Stomach (tissue), 9 donors: Measurements from ENCODE around the gene TINCR. TPM values are rescaled to one million over a fixed set of nuclear protein-coding genes. Genes with fewer than 3 reads are reported as not detected.

ENCODE experiments used
- DNase-seq, 2 donors: peaks; one replicate each; pipeline versions ENCODE4 v3.0.0 to v3.0.0-alpha.2; 2013 to 2019
- H3K27ac ChIP-seq, 5 donors: fragments of 200-600 bp in 4 of 5; sonication (generic) in 4 of 5; one replicate each; pipeline ENCODE4 v1.5.1; 2013 to 2019; ENCODE audit warnings: mild to moderate bottlenecking in 1 of 5, moderate library complexity in 1 of 5
- H3K27me3 ChIP-seq, 3 donors: fragments of 200-600 bp; sonication (generic); one replicate each; pipeline ENCODE4 v1.5.1; 2017 to 2019; ENCODE audit warnings: mixed run types in 1 of 3
- H3K36me3 ChIP-seq, 4 donors: fragments of 200-600 bp; sonication (generic); 1 replicate in 3 of 4; 2 replicates in 1 of 4; pipeline ENCODE4 v1.5.1; 2016 to 2019
- H3K4me1 ChIP-seq, 4 donors: fragments of 200-600 bp; sonication (generic); one replicate each; pipeline ENCODE4 v1.5.1; 2016 to 2019
- H3K4me3 ChIP-seq, 4 donors: fragments of 200-600 bp; sonication (generic) in 3 of 4; one replicate each; pipeline ENCODE4 v1.5.1; 2016 to 2019; ENCODE audit warnings: mild to moderate bottlenecking in 1 of 4
- H3K9me3 ChIP-seq, 4 donors: fragments of 200-600 bp; sonication (generic); one replicate each; pipeline ENCODE4 v1.5.1; 2016 to 2019
- CTCF ChIP-seq, 7 experiments: fragments of 450-650 bp in 4 of 7; fragments of 200-600 bp in 3 of 7; sonication (generic) in 3 of 7; IDR thresholded peaks; one replicate each; pipeline ENCODE4 v1.5.1; 2016 to 2019; ENCODE audit warnings: antibody characterized with exemption in 7 of 7, control low read depth in 2 of 7, mild to moderate bottlenecking in 1 of 7
- EP300 ChIP-seq: sonication (generic); formaldehyde crosslinking; IDR thresholded peaks from one replicate; pipeline ENCODE4 v1.6.1; 2017; ENCODE audit warnings: antibody characterized with exemption
- POLR2A ChIP-seq, 4 donors: fragments of 450-650 bp; IDR thresholded peaks; one replicate each; pipeline ENCODE4 v1.6.1; 2016; ENCODE audit warnings: antibody characterized with exemption in 4 of 4, control low read depth in 2 of 4, mild to moderate bottlenecking in 1 of 4, moderate library complexity in 1 of 4
- POLR2AphosphoS5 ChIP-seq, 3 donors: sonication (generic); formaldehyde crosslinking; IDR thresholded peaks; one replicate each; pipeline ENCODE4 v1.6.1; 2016; ENCODE audit warnings: antibody characterized with exemption in 3 of 3
- WGBS, 5 donors: extraction: QIAGEN DNeasy Blood & Tissue Kit in 3 of 5; methylation state at CpG; one replicate each; pipeline versions ENCODE4 v1.1.5 to v1.1.7; 2013 to 2018; 5-methylcytosine and 5-hydroxymethylcytosine counted together
- intact Hi-C: fragments of 100-400 bp; cut with DNase I; formaldehyde crosslinking; loops from one replicate; pipeline ENCODE4 v1.15.1; 2023; ENCODE audit warnings: low total_unique reads
- polyA plus RNA-seq, 3 donors: library from polyadenylated mRNA; stranded (reverse); fragments of 200-250 nt; gene quantifications; one replicate each; pipeline ENCODE4 v1.2.3, GENCODE V29; 2013
- total RNA-seq, 5 donors: library from RNA; depleted of rRNA; stranded (reverse); fragments of >200 nt; gene quantifications; one replicate each; pipeline versions ENCODE4 v1.1.0 to v1.2.3, GENCODE V29; 2014 to 2016
- donor health status: healthy with polysubstance abuse.
- donor health status: Bipolar disorder and iron deficiency.
- donor health status: healthy.

The TINCR gene
- total and polyA plus RNA-seq, 8 donors: 0.15 to 14.2 (median 0.19) TPM; not detected in 4

DNA sequence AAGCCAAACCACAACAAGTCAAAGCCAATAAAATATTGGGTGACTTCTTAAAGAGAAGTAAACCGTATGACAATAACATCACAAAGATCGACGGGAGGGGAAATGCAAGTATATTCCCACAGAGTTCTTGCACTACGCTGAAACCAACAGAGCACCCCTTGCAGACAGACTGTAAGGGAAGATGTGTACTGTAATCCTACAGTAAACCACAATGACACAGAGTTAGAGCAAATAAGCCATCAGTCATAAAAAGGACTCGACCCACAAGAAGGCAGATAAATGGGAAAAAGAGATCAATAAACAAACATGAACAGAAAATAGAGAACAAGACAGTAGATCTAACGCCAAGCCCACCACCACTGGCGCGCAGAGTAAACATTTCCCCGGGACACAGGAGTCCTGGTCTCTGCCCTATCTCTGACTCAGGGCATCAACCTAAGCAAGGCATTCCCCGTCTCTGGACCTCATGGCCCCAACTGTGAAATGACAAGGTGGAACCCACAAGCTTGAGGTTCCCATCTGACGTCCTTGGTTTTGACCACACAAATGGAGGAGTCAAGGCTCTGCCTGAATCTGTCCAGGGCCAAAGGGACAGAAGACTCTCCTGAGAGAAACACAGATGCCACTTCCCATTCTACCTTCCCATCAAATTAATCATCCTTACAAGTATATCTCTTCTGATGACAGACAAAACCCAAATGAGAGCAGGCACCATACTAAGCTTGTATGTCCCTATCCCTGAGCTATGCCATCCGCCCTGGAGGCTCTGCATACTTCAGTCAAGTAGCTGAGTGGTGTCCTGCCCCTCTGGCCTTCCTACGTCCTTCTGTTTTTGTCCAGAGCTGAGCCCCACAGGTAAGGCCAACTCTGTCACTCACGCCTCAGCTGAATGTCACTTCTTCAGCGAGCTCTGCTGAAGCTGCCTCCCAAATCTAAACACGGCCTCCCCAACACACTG lies 39.8 kb upstream of the TINCR start:
- intact Hi-C loops: no loop called here
- WGBS, 5 donors: 86 to 92% (median 90%) methylated on average over 16 of the region's 16 CpGs
- no peak for DNase-seq
- H3K27me3 ChIP-seq: no peaks in the 10 kb centered on the region
- no peaks in the 10 kb centered on the region for H3K4me1 ChIP-seq
- no peak overlapping the region for H3K4me3 ChIP-seq
- H3K9me3 ChIP-seq: no peaks in the 10 kb centered on the region
- TF ChIP-seq POLR2AphosphoS5 (IDR thresholded peaks at IDR 0.05) (no peak), POLR2A (IDR thresholded peaks at IDR 0.05) (no peak), EP300 (no peak), CTCF (IDR thresholded peaks at IDR 0.05) (no peak)
- H3K36me3 ChIP-seq: peaks cover 81 to 93% (median 93%) of the 10 kb centered on the region in 4 donors
- no peak overlapping the region for H3K27ac ChIP-seq

- TF ChIP-seq POLR2A (IDR thresholded peaks at IDR 0.05) (no peak), CTCF (IDR thresholded peaks at IDR 0.05) (no peak), POLR2AphosphoS5 (IDR thresholded peaks at IDR 0.05) (no peak), EP300 (no peak)
- intact Hi-C loops: no loop called here
- Histone ChIP-seq H3K4me1 (no peaks in the 10 kb centered on the region), H3K27me3 (no peaks in the 10 kb centered on the region), H3K9me3 (no peaks in the 10 kb centered on the region), H3K27ac (no peak overlapping the region), H3K4me3 (no peak overlapping the region), H3K36me3 (peaks cover 89 to 100% (median 100%) of the 10 kb centered on the region in 4 donors)
- WGBS, 5 donors: 81 to 92% (median 89%) methylated on average over 3 of the region's 3 CpGs
- DNase-seq: no peak
These were observed 37.6 kb upstream of the TINCR start for GRCh38 chr19:5605362-5605761.

GRCh38 chr19:5603626-5604025 lies 35.9 kb upstream of the TINCR start:
- WGBS, 5 donors: 75 to 90% (median 87%) methylated on average over 5 of the region's 5 CpGs
- H3K36me3 ChIP-seq: peaks cover 90 to 100% (median 100%) of the 10 kb centered on the region in 4 donors

DNA sequence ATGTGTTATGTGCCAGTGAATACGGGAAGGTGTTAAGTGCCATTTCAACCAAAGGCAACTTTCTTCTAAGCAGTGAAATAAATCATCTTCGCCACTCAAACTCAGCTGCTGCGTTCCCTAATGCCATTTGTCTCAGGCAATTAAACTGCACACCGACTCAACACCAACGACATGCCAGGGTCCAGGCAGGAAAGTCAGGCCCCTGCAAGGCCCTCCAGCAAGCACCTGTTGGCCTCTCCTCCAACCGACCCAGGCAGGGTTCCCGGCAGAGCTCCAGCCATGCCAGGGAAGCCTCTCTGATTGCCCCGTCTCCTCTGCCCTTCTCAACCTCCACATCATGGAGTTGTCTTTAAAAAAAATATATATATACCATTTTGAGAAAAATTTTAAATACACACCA lies 33.0 kb upstream of the TINCR start:
- H3K4me3 ChIP-seq: no peak overlapping the region
- no peaks in the 10 kb centered on the region for H3K9me3 ChIP-seq
- TF ChIP-seq POLR2A (IDR thresholded peaks at IDR 0.05): no peak
- TF ChIP-seq POLR2AphosphoS5 (IDR thresholded peaks at IDR 0.05): no peak
- TF ChIP-seq EP300: no peak
- no peak for TF ChIP-seq CTCF (IDR thresholded peaks at IDR 0.05)
- 86 to 93% (median 90%) methylated on average over 8 of the region's 8 CpGs for WGBS, 5 donors
- DNase-seq: no peak
- no peaks in the 10 kb centered on the region for H3K4me1 ChIP-seq
- H3K36me3 ChIP-seq: peaks cover 94 to 100% (median 100%) of the 10 kb centered on the region in 4 donors
- H3K27me3 ChIP-seq: no peaks in the 10 kb centered on the region
- no peak overlapping the region for H3K27ac ChIP-seq
- intact Hi-C loops: no loop called here

More at GRCh38 chr19:5603626-5604025, 35.9 kb upstream of the TINCR start:
- intact Hi-C loops: no loop called here
- no peaks in the 10 kb centered on the region for H3K4me1 ChIP-seq
- TF ChIP-seq CTCF (IDR thresholded peaks at IDR 0.05) (no peak), EP300 (no peak), POLR2AphosphoS5 (IDR thresholded peaks at IDR 0.05) (no peak), POLR2A (IDR thresholded peaks at IDR 0.05) (no peak)
- no peak overlapping the region for H3K27ac ChIP-seq
- no peaks in the 10 kb centered on the region for H3K9me3 ChIP-seq
- H3K4me3 ChIP-seq: no peak overlapping the region
- DNase-seq: no peak
- no peaks in the 10 kb centered on the region for H3K27me3 ChIP-seq
